Caco-2 (cell line): Measurements from ENCODE around the gene PLIN5. TPM values are rescaled to one million over a fixed set of nuclear protein-coding genes. Genes with fewer than 3 reads are reported as not detected.

ENCODE experiments used
- BruUV-seq: library from RNA; stranded (reverse); fragments of 400-500 nt; replicated peaks from 2 replicates; lab custom pipeline; 2021; lab: Mats Ljungman, UMichigan
- CTCF ChIA-PET: fragments of 300-600 bp; sonication (Branson Sonifier 250); formaldehyde crosslinking; loops from one replicate; lab custom pipeline; 2022; ENCODE audit warnings: antibody characterized with exemption; lab: Charles Lee
- POLR2A ChIA-PET: fragments of 300-600 bp; sonication (Branson Sonifier 250); formaldehyde crosslinking; loops from one replicate; lab custom pipeline; 2022; ENCODE audit warnings: antibody characterized with exemption; lab: Charles Lee
- DNase-seq, 2 experiments: peaks; one replicate each; pipeline versions ENCODE4 v3.0.0 to v3.0.0-alpha.2; 2020 to 2022
- H3K27me3 ChIP-seq: replicated peaks from 2 replicates; pipeline ENCODE4 v1.6.0; 2011; ENCODE audit warnings: low read length; ENCODE audit not compliant: control insufficient read depth, insufficient read depth
- H3K36me3 ChIP-seq: 2 replicates; pipeline ENCODE4 v1.5.1; 2011; ENCODE audit warnings: low read length; ENCODE audit not compliant: control insufficient read depth, insufficient read depth
- H3K4me1 ChIP-seq: fragments of 250-450 bp; sonication (Bioruptor Pico); 2 replicates; pipeline ENCODE4 v1.5.1; 2020; ENCODE audit warnings: mild to moderate bottlenecking
- H3K4me3 ChIP-seq: 2 replicates; pipeline ENCODE4 v1.5.1; 2011; ENCODE audit warnings: low read depth, mild to moderate bottlenecking, control low read depth, low read length
- H3K9me3 ChIP-seq: fragments of 250-450 bp; sonication (Bioruptor Pico); 2 replicates; pipeline ENCODE4 v1.5.1; 2020; ENCODE audit warnings: mild to moderate bottlenecking, moderate library complexity
- H3K27ac Mint-ChIP-seq: one replicate; pipeline ENCODE4 v1.8.0; 2022; ENCODE audit warnings: mixed read lengths; ENCODE audit not compliant: unreplicated experiment
- H3K27me3 Mint-ChIP-seq: one replicate; pipeline ENCODE4 v1.8.0; 2022; ENCODE audit warnings: mixed read lengths; ENCODE audit not compliant: insufficient read depth, unreplicated experiment
- H3K36me3 Mint-ChIP-seq: one replicate; pipeline ENCODE4 v1.8.0; 2022; ENCODE audit warnings: mild to moderate bottlenecking, mixed read lengths; ENCODE audit not compliant: insufficient read depth, unreplicated experiment
- H3K4me1 Mint-ChIP-seq: one replicate; pipeline ENCODE4 v1.8.0; 2022; ENCODE audit warnings: low read depth, mixed read lengths; ENCODE audit not compliant: unreplicated experiment
- H3K4me3 Mint-ChIP-seq: one replicate; pipeline ENCODE4 v1.8.0; 2022; ENCODE audit warnings: mild to moderate bottlenecking, moderate library complexity, mixed read lengths; ENCODE audit not compliant: unreplicated experiment
- H3K9me3 Mint-ChIP-seq: one replicate; pipeline ENCODE4 v1.8.0; 2022; ENCODE audit warnings: mixed read lengths; ENCODE audit not compliant: unreplicated experiment
- CTCF ChIP-seq, 2 experiments: fragments of 200-600 bp in 1 of 2; IDR thresholded peaks; 1 replicate in 1 of 2; 2 replicates in 1 of 2; pipeline versions ENCODE4 v1.5.1 to v1.8.0; 2011 to 2022; ENCODE audit warnings: antibody characterized with exemption in 1 of 2, control low read depth in 1 of 2, inconsistent platforms in 1 of 2, low read depth in 1 of 2, low read length in 1 of 2, mild to moderate bottlenecking in 1 of 2, moderate library complexity in 1 of 2; ENCODE audit not compliant: insufficient read depth in 1 of 2, severe bottlenecking in 1 of 2, unreplicated experiment in 1 of 2
- intact Hi-C: fragments of 100-400 bp; cut with micrococcal nuclease; formaldehyde crosslinking; loops from one replicate; pipeline ENCODE4 v1.10.0; 2022; ENCODE audit not compliant: unreplicated experiment
- total RNA-seq: library from RNA; stranded (reverse); gene quantifications from 2 replicates; pipeline ENCODE4 v1.2.3, GENCODE V29; 2022

The PLIN5 gene
- total RNA-seq, 1 experiment from 2014 or later: 0.73 TPM

DNA sequence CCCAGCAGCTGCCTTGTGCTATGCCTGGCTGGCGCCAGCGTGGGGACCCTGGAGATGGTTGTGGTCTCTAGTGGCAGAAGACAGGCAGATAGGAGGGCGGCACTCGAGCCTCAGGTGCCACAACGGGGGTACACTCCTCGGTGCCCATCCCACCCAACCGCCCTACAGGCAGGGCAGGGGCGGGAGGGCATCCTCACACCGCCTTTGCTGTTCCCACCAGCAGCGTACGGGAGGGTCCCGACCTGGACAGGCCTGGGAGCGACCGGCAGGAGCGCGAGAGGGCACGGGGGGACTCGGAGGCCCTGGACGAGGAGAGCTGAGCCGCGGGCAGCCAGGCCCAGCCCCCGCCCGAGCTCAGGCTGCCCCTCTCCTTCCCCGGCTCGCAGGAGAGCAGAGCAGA is 33.3 kb downstream of the PLIN5 start:
- intact Hi-C loops: no loop called here
- Histone ChIP-seq H3K4me3 (no peak overlapping the region), H3K9me3 (no peaks in the 10 kb centered on the region), H3K4me1 (no peaks in the 10 kb centered on the region), H3K27me3 (no peaks in the 10 kb centered on the region), H3K36me3 (no peaks in the 10 kb centered on the region)
- DNase-seq: no peak
- no peaks in the 10 kb centered on the region for H3K9me3 Mint-ChIP-seq
- no TSS peak for BruUV-seq
- no peaks in the 10 kb centered on the region for H3K4me1 Mint-ChIP-seq
- no peak for TF ChIP-seq CTCF (IDR thresholded peaks at IDR 0.05; ENCODE audit: insufficient read depth in 1 of 2, low read depth in 1 of 2, low read length in 1 of 2, severe bottlenecking in 1 of 2, unreplicated experiment in 1 of 2)
- H3K27ac Mint-ChIP-seq: no peak overlapping the region
- H3K4me3 Mint-ChIP-seq: no peak overlapping the region
- ChIA-PET POLR2A (no interaction called here), CTCF (interaction anchor here (0.7 kb wide), 1 partner anchor 24 kb away, joined by 3 read pairs; no protein-coding TSS in a partner anchor)
- no peaks in the 10 kb centered on the region for H3K27me3 Mint-ChIP-seq
- peaks cover 26% of the 10 kb centered on the region for H3K36me3 Mint-ChIP-seq

GRCh38 chr19:4500841-4501591 is 34.0 kb downstream of the PLIN5 start:
- CTCF ChIA-PET: no interaction called here
- intact Hi-C loops: no loop called here
- no peak overlapping the region for H3K27ac Mint-ChIP-seq

DNA sequence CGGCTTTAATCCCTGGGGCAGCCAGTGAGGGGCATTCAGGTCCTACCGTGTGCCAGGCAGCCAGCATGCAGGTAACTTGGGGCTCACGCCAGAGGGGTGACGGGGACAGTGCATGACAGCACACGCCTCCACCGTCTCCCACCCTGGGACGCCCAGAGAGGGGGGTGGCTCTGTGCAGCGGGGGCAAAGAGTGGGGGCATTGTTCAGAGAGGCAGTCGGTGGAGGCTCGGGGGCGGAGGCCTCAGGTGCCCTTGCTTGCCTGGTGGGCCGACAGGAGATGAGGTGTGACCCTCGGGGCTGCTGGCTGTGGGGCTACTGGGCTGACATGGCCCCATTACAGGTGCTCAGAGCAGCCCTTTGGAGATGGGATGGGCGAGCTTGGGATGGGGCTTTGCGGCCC is 35.2 kb downstream of the PLIN5 start:
- peaks cover 20% of the 10 kb centered on the region for H3K36me3 Mint-ChIP-seq
- ChIA-PET CTCF (no interaction called here), POLR2A (no interaction called here)
- no peaks in the 10 kb centered on the region for H3K27me3 Mint-ChIP-seq
- no peaks in the 10 kb centered on the region for H3K4me1 ChIP-seq
- H3K27ac Mint-ChIP-seq: no peak overlapping the region
- no TSS peak for BruUV-seq
- TF ChIP-seq CTCF (IDR thresholded peaks at IDR 0.05; ENCODE audit: insufficient read depth in 1 of 2, low read depth in 1 of 2, low read length in 1 of 2, severe bottlenecking in 1 of 2, unreplicated experiment in 1 of 2): no peak
- no peaks in the 10 kb centered on the region for H3K9me3 ChIP-seq
- no peak overlapping the region for H3K4me3 ChIP-seq
- DNase-seq: no peak
- no peaks in the 10 kb centered on the region for H3K9me3 Mint-ChIP-seq
- no peaks in the 10 kb centered on the region for H3K27me3 ChIP-seq
- no peak overlapping the region for H3K4me3 Mint-ChIP-seq
- no peaks in the 10 kb centered on the region for H3K4me1 Mint-ChIP-seq
- intact Hi-C loops: no loop called here
- H3K36me3 ChIP-seq: no peaks in the 10 kb centered on the region; the same call in 1 of the 2 replicates

More at GRCh38 chr19:4500841-4501591, 34.0 kb downstream of the PLIN5 start:
- H3K4me3 Mint-ChIP-seq: no peak overlapping the region
- no peaks in the 10 kb centered on the region for H3K4me1 Mint-ChIP-seq
- no peak for TF ChIP-seq CTCF (IDR thresholded peaks at IDR 0.05; ENCODE audit: insufficient read depth in 1 of 2, low read depth in 1 of 2, low read length in 1 of 2, severe bottlenecking in 1 of 2, unreplicated experiment in 1 of 2)
- H3K36me3 ChIP-seq: no peaks in the 10 kb centered on the region; the same call in 1 of the 2 replicates
- no peak for DNase-seq
- no peaks in the 10 kb centered on the region for H3K4me1 ChIP-seq
- no peaks in the 10 kb centered on the region for H3K27me3 Mint-ChIP-seq
- POLR2A ChIA-PET: no interaction called here
- peaks cover 24% of the 10 kb centered on the region for H3K36me3 Mint-ChIP-seq
- H3K4me3 ChIP-seq: no peak overlapping the region
- BruUV-seq: no TSS peak
- H3K9me3 ChIP-seq: no peaks in the 10 kb centered on the region
- H3K9me3 Mint-ChIP-seq: no peaks in the 10 kb centered on the region
- H3K27me3 ChIP-seq: no peaks in the 10 kb centered on the region
